ENCODE data around the gene GDPD5.

The GDPD5 gene

DNA sequence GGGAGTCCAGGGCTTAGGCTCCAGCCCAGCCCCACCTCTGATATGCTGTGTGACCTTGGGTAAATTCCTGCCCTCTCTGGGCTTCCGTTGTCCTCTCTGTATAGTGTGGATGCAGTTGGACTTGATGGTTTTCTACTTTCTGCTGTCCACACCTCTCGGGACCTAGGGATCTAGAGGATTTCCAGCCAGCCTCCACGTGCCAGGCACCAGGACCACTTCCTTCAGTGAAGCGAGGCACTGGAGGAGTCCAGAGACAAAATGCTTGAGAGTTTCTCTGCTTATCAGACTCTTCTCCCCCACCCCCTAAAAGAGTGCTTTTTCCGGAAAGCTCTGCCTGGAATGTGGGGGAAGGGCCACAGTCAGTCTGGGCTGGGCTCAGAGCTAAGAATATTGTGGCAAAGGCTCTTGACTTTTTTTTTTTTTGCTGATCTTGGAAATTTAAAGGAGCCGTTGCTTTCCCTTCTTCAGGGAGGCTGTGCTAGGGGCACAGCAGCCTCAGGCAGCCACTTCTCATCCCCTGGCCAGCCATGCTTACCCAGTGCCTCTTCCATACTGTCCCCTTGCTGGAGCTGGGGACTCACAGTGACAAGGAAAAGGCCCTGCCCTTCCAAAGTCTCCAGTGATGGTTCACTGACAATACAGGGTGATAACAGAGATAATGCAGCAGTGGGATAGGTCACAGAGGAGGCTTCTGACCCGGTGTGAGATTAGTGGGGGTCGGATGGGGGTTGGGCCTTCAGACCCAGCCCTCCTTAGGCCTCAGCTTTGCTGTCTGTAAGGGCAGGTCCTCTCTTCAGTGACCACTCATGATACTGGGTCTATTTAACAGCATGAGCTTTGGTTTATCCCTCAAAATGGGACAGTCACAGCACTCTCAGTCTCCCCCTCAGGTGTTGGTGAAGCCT is 33.5 kb upstream of the GDPD5 start:
- FAIRE-seq = no peak
- peak; percentile 61 for DNase-seq (ENCODE audit: low spot score)

DNA sequence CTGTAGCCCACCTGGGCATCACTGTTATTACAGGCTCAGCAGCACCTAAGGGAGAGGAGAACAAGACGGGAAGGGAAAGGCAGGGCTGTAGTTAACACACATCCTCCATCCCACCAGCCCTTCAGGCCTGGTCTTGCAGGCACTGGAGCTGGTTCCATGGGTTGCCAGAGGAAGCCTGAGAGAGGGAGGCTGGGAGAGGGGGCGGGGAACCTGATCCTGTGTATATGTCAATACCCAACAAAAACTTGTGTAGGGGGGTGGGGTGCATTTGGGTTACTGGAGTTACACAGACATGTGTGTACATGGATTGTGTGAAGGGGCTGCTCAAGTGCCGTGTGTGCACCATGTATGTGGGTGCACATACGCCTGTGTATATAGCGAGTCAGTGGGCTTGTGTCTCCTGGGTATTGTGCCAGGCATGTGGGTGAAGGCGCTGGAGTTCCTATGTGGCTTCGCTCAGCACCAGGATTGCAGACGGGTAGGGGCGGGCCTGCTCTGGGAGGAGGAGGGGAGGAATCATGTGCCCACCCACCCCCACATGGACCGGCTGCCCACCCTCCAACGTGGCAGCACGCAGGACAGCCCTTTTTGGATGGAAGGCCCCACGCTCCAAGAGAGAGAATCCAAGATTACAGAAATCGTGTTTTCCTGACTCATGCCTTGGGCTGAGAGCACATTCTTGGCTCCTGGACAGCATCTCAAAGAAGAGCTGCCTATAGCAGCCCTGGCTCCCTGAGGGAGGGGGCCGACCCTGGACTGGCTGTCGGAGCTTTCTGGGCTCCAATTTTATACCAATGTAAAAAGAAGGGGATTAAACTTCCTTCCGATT is 32.1 kb upstream of the GDPD5 start:
- FAIRE-seq = no peak
- peak; percentile 76 for DNase-seq (ENCODE audit: low spot score)

DNA sequence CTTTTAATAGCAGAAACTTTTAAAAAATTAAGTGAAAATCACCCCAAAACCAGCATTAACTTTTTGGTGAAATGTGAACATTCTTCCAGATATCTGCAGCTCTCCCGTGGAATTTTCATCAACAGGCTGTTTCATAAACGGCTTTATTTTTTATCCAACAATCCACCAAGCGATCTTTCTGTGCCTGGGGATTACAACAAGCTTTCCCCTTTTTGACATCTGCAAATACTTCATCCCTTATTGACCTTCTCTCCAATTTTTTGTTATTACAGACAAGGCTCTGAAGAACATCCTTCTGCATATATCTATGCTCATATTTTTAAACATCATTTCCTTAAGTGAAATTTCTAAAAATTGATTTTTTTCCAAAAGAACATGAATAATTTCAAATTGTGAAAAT is 30.5 kb upstream of the GDPD5 start:
- FAIRE-seq (no peak), DNase-seq (ENCODE audit: low spot score) (no peak)

DNA sequence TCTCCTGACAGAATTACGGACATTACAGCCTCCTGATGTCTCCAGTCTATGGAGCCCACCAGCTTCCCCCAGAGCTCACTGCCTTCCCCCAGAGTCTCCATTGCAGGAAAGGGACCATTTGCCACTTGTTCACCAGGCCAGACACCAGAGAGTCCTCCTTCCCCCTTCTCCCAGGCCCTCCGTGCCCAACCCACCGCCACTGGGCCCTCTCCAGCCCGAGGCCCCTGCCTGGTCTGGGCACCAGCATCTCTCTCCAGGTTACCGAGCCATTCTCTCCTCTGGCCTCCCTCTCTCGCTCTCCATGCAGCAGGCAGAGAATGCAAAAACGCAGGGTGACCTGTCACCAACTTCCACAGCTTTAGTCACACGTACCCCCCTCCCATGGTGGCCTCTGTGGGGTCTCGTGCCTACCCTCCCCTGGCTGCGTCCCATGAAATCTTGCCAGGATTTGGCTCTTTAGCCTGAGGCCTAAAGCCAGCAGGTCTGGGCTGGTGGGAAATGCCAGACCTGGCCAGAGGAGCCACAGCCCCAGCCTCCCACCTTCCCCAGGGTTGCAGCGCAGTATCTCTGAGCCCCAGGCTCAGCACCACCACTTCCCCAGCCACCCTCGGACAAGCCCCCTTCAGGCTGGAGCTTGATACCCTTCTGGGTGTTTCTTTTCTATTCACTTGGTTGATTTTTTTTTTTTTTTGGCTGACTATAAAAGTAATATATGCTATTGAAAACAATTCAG is 29.5 kb upstream of the GDPD5 start:
- no peak for FAIRE-seq
- no peak for DNase-seq (ENCODE audit: low spot score)

DNA sequence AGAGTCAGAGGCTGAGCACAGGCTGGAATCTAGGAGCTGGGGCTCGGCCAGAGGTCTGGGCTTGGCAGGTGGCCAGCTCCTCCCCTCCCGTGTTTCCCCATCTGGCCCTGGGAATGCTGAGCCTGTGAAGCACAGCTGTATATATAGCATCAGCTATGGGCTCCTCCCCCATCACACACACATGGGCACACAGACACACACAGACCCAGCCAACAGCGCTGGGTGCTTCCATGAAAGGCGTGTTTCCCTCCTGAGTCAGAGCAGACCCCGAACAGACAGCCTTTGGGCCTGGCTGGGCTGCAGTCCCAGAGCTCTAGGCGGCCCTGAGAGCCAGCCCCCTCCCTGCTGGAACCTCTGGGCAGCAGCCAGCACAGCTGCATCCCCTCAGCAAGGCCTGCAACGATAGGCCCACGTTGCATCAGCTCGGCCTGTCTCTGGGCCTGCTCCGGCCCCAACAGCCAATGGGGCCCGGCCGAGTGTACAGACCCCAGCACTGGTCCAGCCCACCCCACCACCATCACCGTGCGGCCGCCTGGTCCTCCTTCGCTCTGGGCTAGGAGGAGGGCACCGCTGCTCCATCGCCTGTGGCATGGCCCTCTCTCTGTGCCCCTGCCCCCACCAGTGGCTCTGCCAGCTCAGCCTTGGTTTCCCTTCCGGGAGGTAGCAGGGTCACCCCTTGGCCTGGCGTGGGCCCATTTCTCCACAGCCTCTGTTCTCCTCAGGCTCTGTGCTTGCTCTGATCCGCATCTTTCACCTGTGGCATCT is 28.7 kb upstream of the GDPD5 start:
- DNase-seq (ENCODE audit: low spot score) (peak; percentile 93), FAIRE-seq (peak; percentile 86)

DNA sequence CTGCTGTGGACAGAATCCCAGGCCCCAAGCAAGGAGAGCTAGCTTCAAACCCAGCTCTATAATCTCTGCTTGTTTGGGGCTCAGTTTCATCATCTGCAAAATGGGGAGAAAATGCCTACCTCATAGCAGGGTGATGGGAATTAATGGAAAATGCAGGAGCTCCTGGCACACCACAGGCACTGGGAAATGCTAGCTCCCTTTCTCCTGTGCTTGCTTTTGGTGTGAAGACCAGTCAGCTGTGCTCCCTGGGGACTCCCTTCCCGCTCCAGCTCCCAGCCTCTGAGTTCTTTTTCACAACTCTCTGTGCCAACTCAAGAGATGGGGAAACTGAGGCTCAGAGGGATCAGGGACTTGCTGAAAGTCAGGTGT is 28.1 kb upstream of the GDPD5 start:
- no peak for DNase-seq (ENCODE audit: low spot score)
- no peak for FAIRE-seq

DNA sequence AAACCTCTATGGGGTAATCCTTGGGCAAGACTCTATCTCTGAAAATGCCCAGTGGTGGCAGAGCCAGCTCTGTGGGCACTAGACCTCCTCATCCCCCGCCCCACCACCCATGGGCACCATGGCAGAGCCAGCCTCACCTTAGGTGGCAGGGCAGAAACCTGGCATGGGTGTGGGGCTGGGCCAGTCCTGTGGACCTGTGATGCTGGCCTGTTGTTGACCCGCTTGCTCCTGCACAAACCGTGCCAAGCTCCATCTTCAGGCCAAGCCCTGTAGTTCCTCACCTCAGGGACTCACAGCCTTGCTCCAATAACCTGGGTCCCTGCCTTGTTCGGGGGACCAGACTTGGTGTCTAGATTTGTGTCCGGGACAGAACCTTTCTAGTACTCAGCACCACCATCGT is 27.4 kb upstream of the GDPD5 start:
- DNase-seq (ENCODE audit: low spot score) (no peak), FAIRE-seq (no peak)

DNA sequence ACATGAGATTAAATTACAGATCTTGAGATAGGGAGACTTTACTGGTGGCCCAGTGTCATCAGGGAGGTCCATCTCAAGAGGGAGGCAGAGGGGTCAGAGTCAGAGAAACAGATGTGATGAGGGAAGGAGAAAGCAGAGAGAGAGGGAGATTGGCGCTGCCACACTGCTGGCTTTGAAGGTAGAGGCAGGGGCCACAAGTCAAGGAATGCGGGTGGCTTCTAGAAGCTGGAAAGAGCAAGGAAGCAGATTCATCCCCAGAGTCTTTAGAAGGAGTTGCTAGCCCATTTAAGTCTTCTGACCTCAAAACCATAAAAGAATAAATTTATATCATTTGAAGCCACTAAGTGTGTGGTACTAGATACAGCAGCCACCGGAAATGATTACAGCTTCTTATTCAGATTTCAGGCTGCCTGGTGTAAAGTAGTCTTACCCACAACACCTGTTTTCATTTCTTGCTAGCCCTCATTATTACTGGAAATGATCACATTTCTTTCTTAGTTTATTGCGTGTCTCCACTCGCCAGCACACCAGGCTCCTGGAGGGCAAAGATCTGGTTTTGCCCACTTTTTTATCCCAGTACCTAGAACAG is 23.7 kb upstream of the GDPD5 start:
- DNase-seq (ENCODE audit: low spot score) (no peak), FAIRE-seq (no peak)

DNA sequence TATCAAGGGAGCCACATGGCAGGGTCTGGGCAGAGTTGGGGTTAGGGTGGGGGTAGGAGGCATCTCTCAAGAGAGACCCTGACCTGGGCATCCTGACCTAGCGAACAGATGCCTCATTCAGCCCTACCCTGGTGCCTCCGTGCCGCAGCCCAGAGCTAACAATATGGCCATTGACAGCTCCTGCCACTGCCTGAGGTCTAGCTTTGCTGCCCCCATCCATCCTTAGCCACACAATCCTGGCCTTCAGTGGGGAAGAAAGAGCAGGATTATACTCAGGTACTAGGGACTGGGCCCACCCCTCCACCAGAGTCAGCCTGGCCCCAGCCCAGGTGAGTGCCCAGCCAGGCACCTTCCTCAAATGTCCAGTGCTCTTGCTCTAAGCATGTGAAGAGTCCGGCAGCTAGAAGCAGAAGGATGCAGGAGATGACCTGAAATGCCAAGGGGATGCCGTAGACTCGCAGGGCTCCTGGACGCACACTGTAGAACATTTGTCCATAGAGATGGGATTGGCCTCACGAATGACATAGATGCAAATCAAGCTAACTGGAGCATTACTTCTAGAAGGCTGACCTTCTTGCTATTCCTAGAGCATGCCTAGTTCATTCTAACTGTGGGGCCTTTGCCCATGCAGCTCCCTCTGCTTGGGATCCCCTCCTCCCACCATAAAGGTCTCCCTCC is 23.0 kb upstream of the GDPD5 start:
- DNase-seq (ENCODE audit: low spot score) = no peak
- FAIRE-seq = no peak

DNA sequence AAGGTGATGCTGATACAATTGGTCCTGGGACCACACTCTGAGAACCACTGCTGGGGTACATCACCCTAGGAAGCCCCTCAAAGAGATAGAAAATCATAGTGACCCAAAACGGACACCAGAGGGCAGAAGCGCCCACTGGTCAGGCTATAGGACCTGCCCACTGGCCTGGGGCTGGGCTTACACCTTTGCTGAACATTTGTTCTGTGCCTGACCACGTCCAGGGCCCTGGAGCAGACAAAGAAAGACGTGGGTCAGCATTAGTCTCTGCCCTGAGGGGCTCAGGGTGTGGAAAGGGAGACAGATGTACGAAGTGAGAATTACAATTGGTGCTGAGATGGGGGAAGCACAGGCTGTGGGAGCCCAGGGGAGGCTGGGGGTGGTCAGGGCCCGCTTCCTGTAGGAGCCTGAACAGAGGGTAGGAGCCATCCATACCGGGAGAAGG is 21.9 kb upstream of the GDPD5 start:
- peak; percentile 80 for DNase-seq (ENCODE audit: low spot score)
- no peak for FAIRE-seq

DNA sequence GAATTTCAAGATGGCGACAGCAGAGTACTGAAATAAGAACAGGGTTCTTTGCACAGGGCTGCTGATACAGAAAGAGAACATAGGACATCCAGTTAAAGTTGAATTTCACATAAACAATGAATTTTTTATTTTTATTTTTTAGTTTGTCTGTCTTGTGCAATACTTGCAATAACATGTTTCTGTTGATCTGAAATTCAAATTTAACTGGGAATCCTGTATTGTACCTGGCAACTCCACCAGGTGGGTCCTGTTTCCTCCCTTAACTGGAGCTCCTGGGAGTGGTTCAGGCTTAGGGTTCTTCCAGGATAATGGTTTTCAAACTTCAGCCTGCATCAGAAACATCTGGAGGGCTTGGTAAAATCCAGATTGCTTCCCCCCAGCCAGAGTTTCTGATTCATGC is 21.4 kb upstream of the GDPD5 start:
- FAIRE-seq = no peak
- DNase-seq (ENCODE audit: low spot score) = no peak

DNA sequence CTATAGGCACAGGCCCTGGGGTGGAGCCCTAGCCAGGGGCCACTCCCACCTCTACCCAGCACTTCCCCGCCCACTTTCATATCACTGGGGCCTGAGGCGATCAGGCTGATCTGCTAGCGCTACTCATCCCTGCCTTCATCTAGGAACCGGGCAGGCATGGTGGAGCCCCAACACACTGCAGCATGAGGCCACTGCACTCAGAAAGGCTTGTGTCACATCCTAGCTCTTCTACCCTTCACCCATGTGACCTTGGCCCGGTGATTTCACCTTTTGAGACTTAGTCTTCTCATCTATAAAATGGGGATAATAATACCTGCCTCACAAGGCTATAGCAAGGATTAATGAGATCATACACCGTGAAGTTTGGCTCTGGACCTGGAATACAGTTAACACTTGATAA is 18.1 kb upstream of the GDPD5 start:
- DNase-seq (ENCODE audit: low spot score) = no peak
- no peak for FAIRE-seq

DNA sequence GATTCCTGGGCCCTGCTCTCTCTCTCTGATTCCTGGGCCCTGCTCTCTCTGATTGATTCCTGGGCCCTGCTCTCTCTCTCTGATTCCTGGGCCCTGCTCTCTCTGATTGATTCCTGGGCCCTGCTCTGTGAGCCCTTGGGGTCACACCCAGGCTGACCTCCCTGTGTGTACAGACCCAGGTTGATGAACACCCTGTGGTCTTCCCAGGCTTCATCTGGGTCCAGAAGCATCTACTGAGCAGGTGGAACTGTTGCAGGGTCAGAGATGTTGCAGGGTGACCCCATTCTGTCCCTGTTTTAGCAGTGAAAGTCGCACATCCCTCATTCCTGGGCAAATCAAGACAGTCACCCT is 16.3 kb upstream of the GDPD5 start:
- no peak for FAIRE-seq

DNA sequence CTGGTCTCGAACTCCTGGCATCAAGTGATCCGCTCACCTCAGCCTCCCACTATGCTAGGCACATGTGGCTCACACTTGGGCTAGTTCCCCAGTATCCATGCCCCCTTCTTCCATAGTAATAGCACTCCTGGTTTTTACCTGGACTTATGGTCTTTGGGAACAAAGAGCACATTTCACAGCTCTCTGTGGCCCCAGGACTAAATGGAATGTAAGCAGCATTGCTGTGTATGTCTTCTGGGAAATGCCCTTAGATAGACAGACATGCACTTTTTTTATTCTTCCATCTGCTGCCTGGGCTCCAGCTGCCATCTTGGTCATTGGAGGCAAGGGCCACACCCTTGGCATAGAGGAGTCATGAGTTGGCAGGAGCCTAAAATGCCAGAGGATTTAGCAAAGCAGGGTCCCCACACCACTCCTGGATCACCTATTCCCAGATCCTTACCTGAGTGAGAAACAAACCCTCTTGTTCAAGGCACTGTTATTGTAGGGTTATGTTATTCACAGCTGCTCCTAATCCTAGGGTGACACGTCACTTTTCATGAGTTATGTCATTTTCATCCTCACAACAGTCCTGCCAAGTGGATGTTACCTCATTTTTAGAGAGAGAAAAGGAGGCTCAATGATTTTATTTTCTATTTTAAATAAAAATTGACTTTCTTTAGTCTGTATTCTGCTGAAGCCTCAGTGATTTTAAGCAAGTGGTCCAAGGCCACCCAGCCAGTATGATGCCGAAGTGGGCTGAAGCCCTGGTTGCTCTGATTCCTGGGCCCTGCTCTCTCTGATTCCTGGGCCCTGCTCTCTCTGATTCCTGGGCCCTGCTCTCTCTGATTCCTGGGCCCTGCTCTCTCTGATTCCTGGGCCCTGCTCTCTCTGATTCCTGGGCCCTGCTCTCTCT is 15.7 kb upstream of the GDPD5 start:
- DNase-seq (ENCODE audit: low spot score) = no peak
- no peak for FAIRE-seq

More for the DNA sequence above, 16.3 kb upstream of the GDPD5 start:
- DNase-seq (ENCODE audit: low spot score) = no peak

DNA sequence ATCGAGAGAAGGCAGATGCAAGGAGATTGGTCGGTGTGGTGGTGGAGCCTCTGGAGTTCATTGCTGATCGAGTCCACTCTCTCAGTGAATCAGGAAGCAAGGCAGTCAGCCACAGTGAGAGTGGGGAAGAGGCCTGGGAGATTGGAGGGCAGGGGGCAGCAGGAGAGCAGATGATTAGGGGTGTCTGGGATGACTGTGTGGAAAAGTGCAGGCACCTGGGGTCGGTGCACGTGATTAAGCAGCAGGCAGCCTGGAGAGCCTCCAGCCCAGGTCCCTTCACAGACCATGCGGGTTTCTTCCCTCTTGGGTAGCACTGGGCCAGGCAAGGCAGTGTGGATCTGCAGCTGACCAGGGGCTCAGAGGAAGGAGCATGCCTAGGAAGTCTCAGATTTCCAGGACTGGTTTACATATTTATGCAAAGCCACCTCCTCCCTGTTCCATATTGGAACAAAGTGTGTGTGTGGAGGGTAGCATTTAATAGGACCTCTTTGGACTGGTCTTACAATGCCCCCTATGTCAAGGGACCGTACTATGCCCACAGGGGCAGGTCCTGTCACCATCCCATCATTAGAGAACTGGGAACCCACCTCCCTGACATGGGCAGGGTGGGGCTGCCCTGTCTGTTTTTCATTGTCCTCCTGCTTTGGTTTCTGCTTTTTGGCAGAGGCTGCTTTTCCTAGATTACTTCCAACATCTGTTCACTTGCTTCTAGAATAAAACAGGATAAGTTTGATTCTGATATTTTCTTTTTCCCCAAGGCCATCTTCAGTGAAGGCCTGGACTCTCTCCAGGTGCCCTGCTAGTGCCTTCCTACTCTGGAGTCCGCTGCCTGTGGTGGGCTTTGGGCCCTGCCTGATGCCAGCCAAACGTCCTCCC is 14.0 kb upstream of the GDPD5 start:
- DNase-seq (ENCODE audit: low spot score) (no peak), FAIRE-seq (no peak)

DNA sequence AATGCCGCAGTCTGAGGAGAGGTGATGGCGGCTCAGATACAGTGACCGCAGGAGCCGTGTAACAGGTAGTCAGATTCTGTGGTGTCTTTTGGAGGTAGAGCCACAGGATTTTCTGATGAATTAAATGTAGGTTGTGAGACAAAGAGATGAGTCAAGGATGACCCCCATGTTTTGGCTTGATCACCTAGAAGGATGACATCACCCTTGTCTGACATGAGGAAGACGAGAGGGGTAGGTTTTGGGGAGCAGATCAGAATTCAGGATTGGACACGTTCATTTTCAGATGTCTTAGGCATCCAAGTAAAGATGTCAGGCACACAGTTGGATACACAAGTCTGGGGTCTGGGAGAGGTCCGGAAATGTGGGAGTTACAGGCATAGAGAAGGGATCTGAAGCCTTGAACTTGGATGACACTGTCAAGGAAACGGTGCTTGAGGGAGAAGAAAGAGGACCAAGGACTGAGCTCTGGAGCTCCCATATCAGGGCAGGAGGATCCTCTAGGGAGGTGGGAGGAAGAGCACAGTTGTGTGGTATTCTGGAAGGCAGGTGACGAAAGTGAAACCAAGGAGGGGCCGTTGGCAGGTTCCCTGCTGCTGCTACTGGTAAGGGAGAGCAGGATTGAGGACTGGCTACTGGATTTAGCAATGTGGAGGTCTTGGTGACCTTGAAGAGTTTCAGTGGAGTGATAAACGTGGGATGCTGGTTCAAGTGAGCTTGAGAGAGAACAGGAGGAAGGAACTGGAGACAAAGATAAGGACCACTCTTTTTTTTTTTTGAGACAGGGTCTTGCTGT is 12.6 kb upstream of the GDPD5 start:
- DNase-seq (ENCODE audit: low spot score) (no peak), FAIRE-seq (no peak)

DNA sequence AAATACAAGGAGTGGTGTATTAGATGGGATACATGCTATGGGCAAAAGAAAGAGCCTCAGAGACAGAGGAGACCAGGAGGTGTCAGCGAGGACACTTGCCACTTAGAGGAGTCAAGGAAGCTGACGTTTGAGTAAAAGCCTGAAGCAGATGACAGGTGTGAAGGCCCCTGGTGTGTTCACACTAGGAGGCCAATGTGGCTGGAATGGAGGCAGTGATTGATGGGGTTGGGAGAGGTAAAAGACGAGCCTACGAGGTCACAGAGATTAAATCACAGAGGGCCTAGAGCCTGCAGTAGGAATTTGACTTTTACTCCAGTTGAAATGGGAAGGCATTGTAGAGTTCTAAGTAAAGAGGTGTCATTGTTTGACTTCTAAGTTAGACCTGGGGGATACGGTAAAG is 12.0 kb upstream of the GDPD5 start:
- DNase-seq (ENCODE audit: low spot score) = no peak
- FAIRE-seq = no peak

Data from urothelium cell line (cell line).